HUDEP-2 (cell line): ENCODE results near the gene RASAL3.

ENCODE experiments used
- DNase-seq, 76 experiments: peaks; one replicate each; lab custom pipeline; 2025; ENCODE audit not compliant: unreplicated experiment in 76 of 76; lab: John Stamatoyannopoulos, UW

Gene RASAL3

GRCh38 chr19:15449620-15450527 lies 14.5 kb downstream of the RASAL3 start, which contains the start of gene WIZ:
TSS of gene WIZ (minus strand) at chr19:15449956. CDS start at chr19:15448307, 1,649 bp downstream.
- DNase-seq: peak in 69 of 76 experiments; percentile 26 to 89 (median 72)

DNA sequence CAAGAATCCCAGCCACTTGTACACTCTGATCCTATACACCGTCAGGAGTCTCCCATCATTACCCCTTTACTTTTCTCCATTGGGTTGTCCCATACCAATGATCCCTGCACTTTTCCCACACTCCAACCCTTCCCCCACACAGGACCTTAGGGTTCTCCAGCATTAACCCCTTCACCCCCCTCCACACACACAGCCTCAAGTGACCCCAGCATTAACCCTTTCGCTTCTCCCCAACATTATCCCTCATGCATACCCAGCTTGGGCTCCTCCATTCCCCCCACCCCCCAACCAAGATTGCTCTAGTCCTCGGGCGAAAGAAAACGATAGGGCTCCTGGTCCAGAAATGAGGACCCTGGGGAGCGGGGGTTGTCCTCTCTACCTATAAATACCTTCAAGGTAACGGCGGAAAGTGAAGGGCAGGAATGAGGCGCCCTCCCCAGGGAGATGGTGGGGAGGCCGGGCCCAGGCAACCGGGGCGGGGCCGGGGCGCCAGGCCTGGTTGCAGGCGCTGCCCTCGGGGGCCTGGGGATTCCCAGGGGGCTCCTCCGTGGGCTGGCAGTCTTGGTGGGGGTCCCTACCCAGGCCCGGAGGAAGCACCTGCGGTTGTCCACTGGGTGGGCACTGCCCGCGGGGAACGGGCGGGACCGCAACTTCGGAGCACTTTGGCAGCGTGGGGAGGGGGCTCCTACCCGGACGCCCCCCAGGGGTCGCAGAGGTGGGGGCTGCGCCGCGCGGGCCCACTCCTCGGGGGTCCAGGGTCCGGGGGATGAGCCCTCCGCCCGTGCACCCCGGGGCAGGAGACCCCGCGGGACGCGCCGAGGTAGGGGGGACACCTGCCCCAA lies 15.3 kb downstream of the RASAL3 start:
- no peak for DNase-seq

DNA sequence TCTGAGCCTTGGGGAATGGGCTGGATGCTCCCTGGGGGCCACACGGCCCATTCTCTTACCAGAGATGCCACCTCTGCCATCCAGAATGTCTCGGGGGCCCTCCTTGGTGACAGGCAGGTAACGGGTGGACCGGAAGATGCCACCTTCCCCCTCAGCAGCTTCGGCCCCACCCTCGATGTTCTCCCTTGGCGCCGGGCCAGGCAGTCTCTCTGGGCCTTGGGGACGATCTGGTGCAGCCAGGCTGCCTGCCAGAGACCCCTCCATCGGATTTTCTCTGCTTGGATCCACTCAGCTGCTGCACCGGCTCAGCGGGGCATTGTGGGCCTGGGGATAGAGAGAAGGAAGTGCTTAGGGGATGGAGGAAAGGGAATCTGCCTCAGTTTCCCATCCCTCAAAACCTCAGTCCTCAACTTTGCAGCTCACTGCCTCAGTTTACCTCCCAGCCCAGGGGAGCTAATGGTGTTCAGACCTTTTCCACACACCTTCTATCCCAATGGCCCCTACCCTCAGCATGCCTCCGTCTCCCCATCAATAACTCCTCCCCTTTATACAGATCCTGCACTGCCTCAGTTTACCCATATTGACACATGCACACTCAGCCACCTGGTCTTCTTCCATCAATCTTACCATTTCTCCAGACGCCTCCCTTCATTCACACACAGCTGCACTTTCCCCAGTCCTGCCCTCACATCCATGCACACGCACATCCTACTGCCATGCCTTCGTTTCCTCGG lies 16.1 kb downstream of the RASAL3 start:
- DNase-seq: peak in 2 of 76 experiments; percentile 16 to 28

DNA sequence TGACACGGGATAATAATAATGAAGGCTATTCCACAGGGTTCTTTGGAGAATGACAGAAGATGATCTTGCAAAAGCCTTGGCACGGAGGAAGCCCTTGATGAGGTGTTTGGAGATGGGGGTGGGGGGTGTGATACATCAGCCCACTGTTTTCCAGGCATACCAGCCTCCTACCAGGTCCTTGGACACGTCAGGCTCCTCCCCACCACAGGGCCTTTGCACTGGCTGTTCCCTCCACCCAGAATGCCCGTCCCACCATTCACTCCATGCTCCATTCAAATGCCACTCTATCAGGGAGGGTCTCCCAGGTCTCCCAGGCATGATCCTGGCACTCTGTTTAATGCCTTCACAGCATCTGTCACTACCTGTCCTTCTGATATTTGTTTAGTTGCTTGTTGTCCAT lies 17.3 kb downstream of the RASAL3 start:
- DNase-seq: no peak

GRCh38 chr19:15445807-15446376 lies 18.5 kb downstream of the RASAL3 start:
- no peak for DNase-seq

DNA sequence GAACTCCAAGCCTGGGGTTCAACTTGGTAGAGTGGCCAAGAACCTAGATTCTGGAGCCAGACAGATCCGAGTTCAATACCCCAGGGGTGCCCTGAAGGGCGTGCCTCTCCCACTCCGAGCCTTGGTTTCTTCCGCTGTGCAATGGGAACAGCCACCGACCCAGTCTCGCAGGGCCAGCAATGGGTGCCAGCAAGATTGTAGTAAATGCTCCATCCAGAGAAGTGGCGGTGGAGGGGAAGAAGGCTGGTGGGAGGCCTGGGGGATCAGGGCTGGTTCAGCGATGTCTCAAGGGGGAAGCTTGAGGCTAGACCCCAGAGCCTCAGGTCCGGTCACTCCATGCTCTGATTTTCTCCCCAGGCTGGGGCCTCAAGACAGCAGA lies 19.1 kb downstream of the RASAL3 start:
- no peak for DNase-seq

DNA sequence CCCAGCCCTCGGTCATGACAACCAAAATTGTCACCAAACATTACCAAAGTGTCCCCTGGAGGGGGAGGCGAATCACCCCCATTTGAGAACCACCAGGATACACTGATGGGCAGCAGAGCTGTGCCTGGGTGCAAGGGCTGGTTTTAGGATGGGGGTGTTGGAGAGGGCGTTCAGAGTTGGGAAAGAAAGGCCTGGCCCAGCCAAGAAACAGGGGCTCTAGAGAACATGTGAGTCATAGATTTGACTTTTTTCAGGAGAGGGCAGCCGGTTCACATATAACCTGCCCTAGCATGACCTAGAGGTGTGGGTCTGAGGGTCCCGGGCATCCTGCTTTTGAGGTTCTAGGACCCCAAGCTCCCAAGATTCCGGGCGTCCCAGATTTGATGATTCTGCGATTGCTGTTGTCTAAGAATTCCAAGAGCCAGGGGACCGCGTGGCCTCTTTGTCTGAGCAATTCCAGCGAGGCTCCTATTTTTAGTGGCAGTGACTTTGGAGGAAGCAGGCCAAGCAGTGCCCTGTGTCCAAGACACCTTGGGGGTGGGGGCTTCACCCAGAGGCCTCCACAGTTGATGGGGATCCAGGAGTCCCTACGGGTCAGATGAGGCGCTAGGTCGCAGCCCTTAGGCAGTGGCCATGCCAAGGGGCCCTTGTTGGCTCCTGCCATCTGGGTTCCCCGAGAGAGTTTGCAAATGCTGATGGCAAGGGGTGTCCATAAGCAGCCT lies 19.7 kb downstream of the RASAL3 start:
- no peak for DNase-seq

DNA sequence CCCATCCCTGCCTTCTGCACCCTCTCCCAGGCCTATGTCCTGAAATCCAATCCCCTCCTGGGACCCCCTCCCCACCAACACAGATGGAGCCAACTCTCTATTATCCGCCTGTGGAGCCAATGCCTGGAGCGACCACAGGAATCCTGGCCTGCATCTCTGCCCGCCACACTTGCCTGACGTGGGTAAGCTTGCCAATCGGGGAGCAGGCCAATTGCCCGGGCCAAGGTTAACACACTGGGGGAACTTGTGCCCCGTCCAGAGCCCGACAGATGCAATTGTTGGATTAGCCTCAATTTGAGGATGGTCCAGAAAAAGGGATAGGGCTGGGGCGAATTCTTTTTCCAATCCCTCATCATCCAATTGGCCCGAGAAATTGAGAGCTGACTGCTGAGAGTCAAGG lies 20.5 kb downstream of the RASAL3 start:
- DNase-seq: no peak

GRCh38 chr19:15443325-15443724 lies 21.0 kb downstream of the RASAL3 start:
- DNase-seq: no peak

GRCh38 chr19:15442142-15442920 lies 22.0 kb downstream of the RASAL3 start:
- DNase-seq: no peak

- no peak for DNase-seq
Observed at GRCh38 chr19:15441317-15441716, 23.0 kb downstream of the RASAL3 start.

DNA sequence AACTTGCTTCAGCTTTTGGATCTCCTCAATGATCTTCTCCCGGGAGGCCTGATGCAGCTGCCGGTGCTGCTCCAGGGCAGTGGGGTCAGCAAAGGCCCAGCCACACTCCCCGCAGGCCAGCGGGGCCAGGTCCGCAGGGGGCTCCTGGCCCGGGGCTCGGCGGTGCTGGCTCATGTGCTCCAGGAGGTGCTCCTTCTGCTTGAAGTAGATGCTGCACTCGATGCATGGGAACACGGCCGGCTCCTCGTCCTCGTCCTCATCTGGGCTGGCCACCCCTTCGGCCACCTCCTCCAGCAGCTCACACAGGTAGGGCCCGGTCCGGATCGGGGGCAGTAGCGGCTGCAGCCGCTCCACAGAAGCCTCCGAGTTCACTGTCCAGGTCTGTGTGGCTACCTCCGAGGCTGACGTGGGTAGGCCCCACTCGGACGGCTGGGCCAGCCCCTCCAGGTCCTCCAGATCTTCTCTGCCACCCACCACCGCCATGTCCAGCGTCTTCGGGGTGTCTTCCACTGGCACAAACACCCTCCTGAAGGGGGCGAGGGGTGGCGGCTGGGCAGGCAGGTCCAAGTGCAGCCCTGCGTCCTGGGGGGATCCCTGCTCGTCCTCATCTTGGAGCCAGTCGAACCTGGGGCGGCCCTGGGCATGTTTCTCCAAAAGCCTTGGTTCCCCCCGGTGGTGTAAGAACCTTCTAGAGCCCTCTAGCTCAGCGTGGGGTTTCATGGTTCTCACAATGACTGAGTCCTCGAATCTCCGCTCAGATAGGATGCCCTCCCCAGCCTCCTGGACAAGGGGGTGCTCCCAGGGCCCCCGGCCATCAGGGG lies 24.3 kb downstream of the RASAL3 start:
- DNase-seq: no peak

- DNase-seq: peak in 14 of 76 experiments; percentile 13 to 38 (median 26)
Observed at GRCh38 chr19:15439078-15439799, 25.1 kb downstream of the RASAL3 start.

DNA sequence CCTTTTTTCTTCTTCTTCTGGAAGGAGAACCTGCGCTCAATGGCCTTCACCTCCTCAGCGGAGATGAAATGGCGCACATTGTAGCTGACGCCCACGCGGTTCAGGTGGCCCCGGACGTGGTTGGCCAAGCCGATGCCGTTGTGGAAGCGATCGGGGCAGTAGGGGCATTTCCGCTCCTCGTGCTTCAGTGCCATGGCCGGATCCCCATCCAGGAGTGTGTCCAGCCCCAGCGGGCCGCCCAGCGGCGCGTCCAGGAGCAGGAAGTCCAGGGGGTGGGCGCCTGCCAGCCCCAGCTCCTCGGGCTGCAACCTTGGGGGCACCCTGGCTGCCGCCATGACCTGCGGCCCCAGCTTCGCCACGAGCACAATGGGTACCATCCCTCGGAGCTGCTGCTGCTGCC lies 25.8 kb downstream of the RASAL3 start:
- no peak for DNase-seq

DNA sequence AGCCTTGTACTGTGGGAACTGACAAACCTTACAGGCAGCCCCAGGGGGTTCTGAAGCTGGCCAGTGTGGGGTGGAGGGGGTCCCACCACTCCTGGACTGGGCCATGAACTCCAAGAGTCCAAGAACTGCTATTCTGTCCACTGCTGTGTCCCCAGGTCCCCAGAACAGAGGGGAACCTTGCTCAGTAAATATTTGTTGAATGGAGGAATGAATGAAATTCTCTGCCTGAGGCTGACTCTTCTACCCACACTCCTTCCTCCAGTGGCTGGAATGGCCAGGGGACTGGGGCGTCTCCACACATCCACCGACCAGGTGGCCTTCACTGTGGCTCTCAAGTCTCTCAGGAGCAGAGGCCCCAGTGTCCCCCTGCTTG lies 26.2 kb downstream of the RASAL3 start:
- no peak for DNase-seq

GRCh38 chr19:15437355-15438123 lies 26.8 kb downstream of the RASAL3 start:
- peak in 1 of 76 experiments; percentile 12 for DNase-seq

DNA sequence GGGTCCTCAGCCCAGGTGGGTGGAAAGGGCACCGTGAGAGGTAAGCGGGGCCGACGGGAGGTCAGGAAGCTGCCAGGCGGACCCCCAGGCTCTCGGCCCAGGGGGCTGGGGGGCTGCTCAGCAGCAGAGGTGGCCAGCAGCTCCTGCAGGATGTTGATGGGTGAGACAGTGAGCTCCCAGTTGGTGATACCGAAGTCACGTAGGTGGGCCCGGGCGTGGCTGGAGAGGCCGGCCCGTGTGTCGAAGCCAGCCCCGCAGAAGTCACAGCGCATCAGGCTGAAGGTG lies 27.6 kb downstream of the RASAL3 start:
- DNase-seq: no peak
